BJ (cell line): ENCODE measurements around the gene CARD19. TPM values are rescaled to one million over a fixed set of nuclear protein-coding genes. Genes with fewer than 3 reads are reported as not detected.
"Not testable (repeated sequence)": the region's sequence is repeated elsewhere in the genome, so short reads cannot be mapped to it uniquely, and the experiment has no call there.

ENCODE experiments used
- CTCF ChIA-PET: fragments of 350-600 bp; formaldehyde crosslinking; extraction: SDS; loops from one replicate; lab custom pipeline; 2021; ENCODE audit warnings: antibody characterized with exemption, inconsistent platforms; lab: Yijun Ruan, JAX
- POLR2A ChIA-PET: fragments of 300-600 bp; sonication (Branson Sonifier 250); formaldehyde crosslinking; extraction: SDS; loops from one replicate; lab custom pipeline; 2021; ENCODE audit warnings: antibody characterized with exemption; lab: Charles Lee
- DNase-seq: peaks from one replicate; pipeline ENCODE4 v3.0.0-alpha.2; 2011; ENCODE audit warnings: low read depth
- H3K27me3 ChIP-seq: 2 replicates; pipeline ENCODE4 v1.6.0; 2011; ENCODE audit warnings: low read length; ENCODE audit not compliant: control insufficient read depth, insufficient read depth
- H3K36me3 ChIP-seq: 2 replicates; pipeline ENCODE4 v1.5.1; 2011; ENCODE audit warnings: low read length; ENCODE audit not compliant: control insufficient read depth, insufficient read depth
- H3K4me3 ChIP-seq: 2 replicates; pipeline ENCODE4 v1.5.1; 2011; ENCODE audit warnings: low read depth, mild to moderate bottlenecking, control low read depth, low read length
- CTCF ChIP-seq: IDR thresholded peaks from 2 replicates; pipeline ENCODE4 v1.5.1; 2011; ENCODE audit warnings: low read depth, mild to moderate bottlenecking, control low read depth, inconsistent platforms, low read length, moderate library complexity; ENCODE audit not compliant: insufficient read depth
- polyA plus RNA-seq: library from polyadenylated mRNA; depleted of rRNA; stranded (reverse); fragments of >200 nt; gene quantifications from 2 replicates; pipeline ENCODE4 v1.2.3, GENCODE V29; 2011

Gene CARD19
- polyA plus RNA-seq, 1 experiment, result 69.3 TPM

- no peak for TF ChIP-seq CTCF
- peaks cover 1% of the 10 kb centered on the region; the same call in 1 of the 2 replicates for H3K27me3 ChIP-seq
- ChIA-PET CTCF (interaction anchor here (1.2 kb wide), 1 partner anchor 13 kb away, joined by 3 read pairs; no protein-coding TSS in a partner anchor), POLR2A (no interaction called here)
- no peak overlapping the region for H3K4me3 ChIP-seq
- no peak for DNase-seq
- H3K36me3 ChIP-seq, result no peaks in the 10 kb centered on the region
Observed at GRCh38 chr9:93138171-93138764, 42.3 kb downstream of the CARD19 start.

GRCh38 chr9:93139365-93140182 is 43.6 kb downstream of the CARD19 start:
- Histone ChIP-seq H3K27me3 (peaks cover 1% of the 10 kb centered on the region; the same call in 1 of the 2 replicates), H3K4me3 (no peak overlapping the region), H3K36me3 (no peaks in the 10 kb centered on the region)
- POLR2A ChIA-PET, result no interaction called here
- CTCF ChIA-PET, result interaction anchor here (0.7 to 0.9 kb wide), 2 partner anchors 12 to 18 kb away, joined by 3 read pairs; no protein-coding TSS in a partner anchor
- no peak for DNase-seq
- no peak for TF ChIP-seq CTCF

- peaks cover 1% of the 10 kb centered on the region; the same call in 1 of the 2 replicates for H3K27me3 ChIP-seq
- no peak for TF ChIP-seq CTCF
- no peaks in the 10 kb centered on the region for H3K36me3 ChIP-seq
- H3K4me3 ChIP-seq, result no peak overlapping the region
- POLR2A ChIA-PET, result no interaction called here
- CTCF ChIA-PET, result interaction anchor here (0.7 to 1.6 kb wide), 2 partner anchors 10 to 31 kb away, joined by 3 to 7 read pairs; no protein-coding TSS in a partner anchor
- no peak for DNase-seq
Observed at GRCh38 chr9:93141771-93142483, 45.9 kb downstream of the CARD19 start.

GRCh38 chr9:93143830-93144530 is 48.0 kb downstream of the CARD19 start:
- ChIA-PET CTCF (interaction anchor here (0.6 to 3.8 kb wide), 2 partner anchors 11 to 871 kb away, joined by 3 to 17 read pairs; no protein-coding TSS in a partner anchor), POLR2A (no interaction called here)
- TF ChIP-seq CTCF, result no peak

GRCh38 chr9:93146696-93147095 is 50.7 kb downstream of the CARD19 start:
- H3K4me3 ChIP-seq, DNase-seq, POLR2A ChIA-PET, H3K36me3 ChIP-seq, H3K27me3 ChIP-seq: not testable (repeated sequence)
- CTCF ChIA-PET, result interaction anchor here (1.5 to 3.8 kb wide), 2 partner anchors 8 to 12 kb away, joined by 4 to 17 read pairs; no protein-coding TSS in a partner anchor

More at GRCh38 chr9:93143830-93144530, 48.0 kb downstream of the CARD19 start:
- DNase-seq, result no peak
- Histone ChIP-seq H3K4me3 (no peak overlapping the region), H3K27me3 (no peaks in the 10 kb centered on the region), H3K36me3 (no peaks in the 10 kb centered on the region)
